GM12873 (cell line): ENCODE data around the gene ANK3.

Experiments
- TF ChIP-seq, protein P1 (sequence below): IDR thresholded peaks from 2 replicates; pipeline ENCODE4 v1.5.1; 2012; ENCODE audit warnings: low read depth, mild to moderate bottlenecking, moderate library complexity, low read length, control low read depth; ENCODE audit not compliant: insufficient read depth; ENCODE audit errors: missing control alignments

ANK3 gene

DNA sequence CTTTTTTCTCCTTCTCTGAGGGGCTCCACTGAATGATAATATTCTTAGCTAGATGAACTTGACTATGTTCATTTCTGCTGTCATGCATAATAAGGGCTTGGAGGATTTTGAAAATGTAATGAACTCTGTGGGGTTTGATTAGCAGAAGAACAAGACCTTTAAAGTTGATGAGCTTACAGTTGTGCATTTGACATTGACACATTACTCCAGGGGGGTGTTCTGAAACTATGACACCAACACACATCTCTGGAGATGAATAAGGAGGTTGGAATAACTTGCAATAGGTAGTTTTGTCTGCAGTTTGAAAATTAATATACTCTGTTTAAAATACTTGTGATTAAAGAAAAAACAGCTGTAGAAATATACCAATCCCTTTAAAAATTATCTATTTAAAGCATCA, 80.3 kb downstream of the ANK3 start:
- TF ChIP-seq, protein P1, sequence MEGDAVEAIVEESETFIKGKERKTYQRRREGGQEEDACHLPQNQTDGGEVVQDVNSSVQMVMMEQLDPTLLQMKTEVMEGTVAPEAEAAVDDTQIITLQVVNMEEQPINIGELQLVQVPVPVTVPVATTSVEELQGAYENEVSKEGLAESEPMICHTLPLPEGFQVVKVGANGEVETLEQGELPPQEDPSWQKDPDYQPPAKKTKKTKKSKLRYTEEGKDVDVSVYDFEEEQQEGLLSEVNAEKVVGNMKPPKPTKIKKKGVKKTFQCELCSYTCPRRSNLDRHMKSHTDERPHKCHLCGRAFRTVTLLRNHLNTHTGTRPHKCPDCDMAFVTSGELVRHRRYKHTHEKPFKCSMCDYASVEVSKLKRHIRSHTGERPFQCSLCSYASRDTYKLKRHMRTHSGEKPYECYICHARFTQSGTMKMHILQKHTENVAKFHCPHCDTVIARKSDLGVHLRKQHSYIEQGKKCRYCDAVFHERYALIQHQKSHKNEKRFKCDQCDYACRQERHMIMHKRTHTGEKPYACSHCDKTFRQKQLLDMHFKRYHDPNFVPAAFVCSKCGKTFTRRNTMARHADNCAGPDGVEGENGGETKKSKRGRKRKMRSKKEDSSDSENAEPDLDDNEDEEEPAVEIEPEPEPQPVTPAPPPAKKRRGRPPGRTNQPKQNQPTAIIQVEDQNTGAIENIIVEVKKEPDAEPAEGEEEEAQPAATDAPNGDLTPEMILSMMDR: no peak

DNA sequence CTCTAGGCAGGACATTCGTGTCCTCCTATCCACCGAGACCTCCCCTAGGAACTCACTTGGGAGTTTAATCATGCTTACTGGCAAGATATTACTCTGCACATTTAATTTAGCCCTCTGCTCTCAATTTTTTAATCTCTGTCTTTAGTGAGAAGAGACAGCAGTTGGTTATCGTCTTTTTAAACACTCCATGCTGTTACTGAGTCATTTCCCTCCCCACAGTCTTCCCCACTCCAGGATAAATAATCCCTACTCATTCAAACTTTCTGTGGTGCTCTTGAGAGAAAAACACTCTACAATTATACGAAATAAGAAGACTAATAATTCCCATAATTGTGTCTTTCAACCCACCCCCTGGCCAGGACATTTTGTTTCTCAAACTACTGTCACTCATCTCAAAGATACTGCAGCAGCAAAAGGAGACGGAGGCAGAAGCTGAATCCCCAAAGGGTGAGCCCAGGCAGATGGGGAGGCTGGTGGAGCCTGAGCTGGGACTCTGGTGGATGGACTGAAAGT, 84.2 kb downstream of the ANK3 start:
- TF ChIP-seq, protein P1: no peak

DNA sequence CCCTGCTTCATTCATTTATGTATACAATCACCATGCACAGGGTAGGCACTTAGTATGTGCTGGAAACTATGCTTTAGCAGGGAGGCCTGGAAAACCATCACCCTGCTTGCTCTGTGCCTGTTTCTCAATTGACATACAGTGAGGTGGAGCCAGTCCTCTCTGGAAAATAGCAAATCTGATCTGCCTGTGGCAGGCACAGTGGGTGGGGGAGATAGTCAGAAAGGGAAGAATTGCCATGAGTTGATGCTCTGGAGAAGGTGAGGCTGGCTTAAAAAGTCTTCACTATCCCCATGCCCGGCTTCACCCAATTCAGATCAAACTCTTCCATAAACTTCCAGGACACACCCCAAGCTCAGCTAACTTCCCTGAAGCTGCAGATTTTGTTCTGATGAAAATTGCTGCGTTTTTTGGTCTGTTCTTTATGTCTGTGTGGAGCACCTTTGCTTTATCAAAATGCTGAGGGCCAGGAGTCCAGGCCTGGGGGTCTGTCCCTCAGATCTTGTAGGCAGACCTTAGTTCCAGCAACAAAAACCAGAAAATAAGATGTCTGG, 84.8 kb downstream of the ANK3 start:
- TF ChIP-seq, protein P1: no peak

DNA sequence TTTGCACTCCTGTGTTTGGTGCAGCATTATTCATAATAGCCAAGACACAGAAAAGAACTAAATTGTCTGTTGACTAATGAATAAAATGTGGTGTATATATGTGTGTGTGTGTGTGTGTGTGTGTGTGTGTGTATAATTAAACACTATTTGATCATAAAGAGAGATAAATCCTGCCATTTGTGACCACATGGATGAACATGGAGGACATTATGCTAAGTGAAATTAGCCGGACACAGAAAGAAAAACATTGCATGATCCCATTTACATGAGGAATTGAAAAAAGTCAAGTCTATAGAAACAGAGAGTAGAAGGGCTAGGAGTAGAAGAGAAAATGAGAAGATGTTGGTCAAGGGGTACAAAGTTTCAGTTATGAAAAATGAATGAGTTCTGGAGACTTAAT, 85.9 kb downstream of the ANK3 start:
- TF ChIP-seq, protein P1: no peak

DNA sequence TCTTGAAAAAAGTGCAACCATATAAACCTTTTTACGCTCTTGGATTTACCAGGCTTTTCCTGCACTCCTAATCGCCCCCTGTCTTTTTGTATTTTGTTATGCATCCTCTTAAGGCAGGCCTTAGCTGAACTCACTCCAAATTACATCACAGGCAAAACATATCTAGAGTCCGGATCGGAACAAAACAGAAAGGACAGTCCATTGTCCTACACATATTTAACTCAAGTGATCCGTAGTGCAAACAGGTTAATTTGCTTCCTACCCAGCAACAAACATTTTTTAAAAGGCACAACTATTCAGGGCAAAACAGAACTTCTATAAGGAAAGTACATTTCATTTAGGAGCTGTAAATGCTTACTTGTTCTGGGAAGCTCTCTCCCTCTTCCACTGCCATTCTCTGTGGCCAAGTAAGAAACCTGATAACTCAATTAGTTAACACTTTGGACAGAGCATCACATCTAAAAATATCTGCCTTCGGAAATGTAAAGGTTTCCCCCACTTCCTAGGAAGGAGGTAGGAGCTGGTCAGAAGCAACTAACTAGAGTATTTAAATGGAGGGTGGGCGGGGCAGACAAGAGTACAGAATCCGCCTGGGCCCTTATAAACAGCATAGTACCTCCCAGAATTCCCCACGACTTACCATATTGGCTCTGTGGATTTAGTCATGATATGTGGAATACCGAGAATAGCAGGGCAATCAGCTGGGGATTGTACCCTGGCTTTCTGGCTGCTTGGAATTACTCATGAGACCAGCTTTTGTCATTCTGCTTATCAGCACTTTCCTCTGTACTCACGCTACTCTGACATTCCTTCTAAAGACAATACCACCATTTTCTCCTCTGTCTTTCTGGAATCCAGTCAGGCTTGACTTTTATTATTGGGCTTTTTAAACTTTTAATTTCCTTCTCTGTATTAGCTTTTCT, 89.5 kb downstream of the ANK3 start:
- TF ChIP-seq, protein P1: no peak

DNA sequence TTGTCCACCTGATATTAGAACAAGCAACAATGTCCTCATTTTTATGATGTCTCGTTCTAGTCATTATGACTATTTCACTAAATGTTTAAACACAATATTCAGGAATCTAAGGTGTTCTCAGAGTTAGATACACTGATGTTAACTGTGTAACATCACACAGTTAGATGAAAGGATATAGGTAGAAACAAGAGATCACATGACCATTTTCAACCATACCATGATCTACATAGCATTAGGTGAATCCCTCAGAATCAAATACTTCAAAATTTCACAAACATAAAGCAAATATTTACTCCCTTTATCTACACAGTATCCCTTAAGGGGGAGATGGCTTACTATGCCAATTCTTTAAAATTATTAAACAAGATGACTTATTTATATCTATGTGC, 90.3 kb downstream of the ANK3 start:
- TF ChIP-seq, protein P1: no peak
